Left kidney (tissue), 8 donors: ENCODE results near the gene SORT1. TPM values are rescaled to one million over a fixed set of nuclear protein-coding genes. Genes with fewer than 3 reads are reported as not detected.
"Not testable (repeated sequence)": the region's sequence is repeated elsewhere in the genome, so short reads cannot be mapped to it uniquely, and the experiment has no call there.

Experiments
- DNase-seq: peaks from one replicate; pipeline ENCODE4 v3.0.0-alpha.2; 2013
- long read RNA-seq, 8 donors: transcript quantifications; one replicate each; lab custom pipeline, GENCODE V29; 2026
- polyA plus RNA-seq: library from polyadenylated mRNA; unstranded; fragments of 120-200 nt; gene quantifications from one replicate; pipeline ENCODE4 v1.2.1, GENCODE V29; 2013; ENCODE audit not compliant: insufficient read length

The SORT1 gene
- polyA plus RNA-seq, result 66.4 TPM
- long read RNA-seq, donor 1, full-length matches to known transcripts, result 9 of 9 reads
- long read RNA-seq, donor 1, partial matches to known transcripts, result 0 of 9 reads
- long read RNA-seq, donor 1, other reads (novel, unspliced or antisense), result 0 of 9 reads
- long read RNA-seq, donor 2, full-length matches to known transcripts, result 8 of 14 reads
- long read RNA-seq, donor 2, partial matches to known transcripts, result 0 of 14 reads
- long read RNA-seq, donor 2, other reads (novel, unspliced or antisense), result 6 of 14 reads
- long read RNA-seq, donor 3, full-length matches to known transcripts, result 5 of 5 reads
- long read RNA-seq, donor 3, partial matches to known transcripts, result 0 of 5 reads
- long read RNA-seq, donor 3, other reads (novel, unspliced or antisense), result 0 of 5 reads
- long read RNA-seq, donor 4, result 0 reads
- long read RNA-seq, donor 5, full-length matches to known transcripts, result 9 of 9 reads
- long read RNA-seq, donor 5, partial matches to known transcripts, result 0 of 9 reads
- long read RNA-seq, donor 5, other reads (novel, unspliced or antisense), result 0 of 9 reads
- long read RNA-seq, donor 6, full-length matches to known transcripts, result 4 of 4 reads
- long read RNA-seq, donor 6, partial matches to known transcripts, result 0 of 4 reads
- long read RNA-seq, donor 6, other reads (novel, unspliced or antisense), result 0 of 4 reads
- long read RNA-seq, donor 7, full-length matches to known transcripts, result 6 of 6 reads
- long read RNA-seq, donor 7, partial matches to known transcripts, result 0 of 6 reads
- long read RNA-seq, donor 7, other reads (novel, unspliced or antisense), result 0 of 6 reads
- long read RNA-seq, donor 8, full-length matches to known transcripts, result 5 of 5 reads
- long read RNA-seq, donor 8, partial matches to known transcripts, result 0 of 5 reads
- long read RNA-seq, donor 8, other reads (novel, unspliced or antisense), result 0 of 5 reads

DNA sequence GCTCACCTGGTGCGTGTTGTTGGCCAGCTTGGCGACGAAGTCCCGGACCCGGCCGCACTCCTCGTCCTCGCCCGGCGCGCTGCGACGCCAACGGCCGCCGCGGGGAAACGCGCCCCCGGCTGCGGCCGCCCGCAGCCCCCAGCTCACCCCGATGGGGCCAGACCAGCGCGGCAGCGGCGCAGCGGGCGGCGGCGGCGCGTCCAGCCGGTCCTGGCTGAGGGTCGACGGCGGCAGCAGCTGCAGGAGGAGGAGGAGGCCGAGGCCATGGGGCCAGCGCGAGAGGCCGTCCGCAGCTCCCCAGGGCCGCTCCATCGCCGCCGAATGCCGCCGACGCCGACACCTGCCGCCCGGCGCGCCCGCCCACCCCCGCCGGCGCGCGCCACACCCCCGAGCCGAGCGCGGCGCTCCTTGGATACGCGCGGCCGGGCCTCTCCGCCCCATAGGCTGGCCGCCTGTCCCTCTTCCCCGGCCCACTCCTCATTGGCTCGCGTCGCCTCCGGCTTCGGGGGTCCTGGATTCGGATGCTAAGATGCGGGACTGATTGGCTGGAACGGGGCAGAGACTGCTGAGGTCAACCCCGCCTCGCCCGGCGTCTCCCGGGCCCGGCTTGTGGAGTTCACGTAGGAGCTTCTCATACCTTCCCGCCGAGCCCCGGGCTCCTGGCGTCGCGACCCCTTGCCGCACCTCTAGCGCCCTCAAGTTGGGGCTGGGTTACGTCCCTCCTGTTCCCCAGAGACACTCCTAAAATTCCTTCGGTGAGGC, at the start of gene SORT1:
Gene SORT1 (minus strand): TSS at position 338 of the 762 bp plus-strand sequence. CDS start 26 bp downstream, at position 312.
- DNase-seq, result peak; percentile 90

DNA sequence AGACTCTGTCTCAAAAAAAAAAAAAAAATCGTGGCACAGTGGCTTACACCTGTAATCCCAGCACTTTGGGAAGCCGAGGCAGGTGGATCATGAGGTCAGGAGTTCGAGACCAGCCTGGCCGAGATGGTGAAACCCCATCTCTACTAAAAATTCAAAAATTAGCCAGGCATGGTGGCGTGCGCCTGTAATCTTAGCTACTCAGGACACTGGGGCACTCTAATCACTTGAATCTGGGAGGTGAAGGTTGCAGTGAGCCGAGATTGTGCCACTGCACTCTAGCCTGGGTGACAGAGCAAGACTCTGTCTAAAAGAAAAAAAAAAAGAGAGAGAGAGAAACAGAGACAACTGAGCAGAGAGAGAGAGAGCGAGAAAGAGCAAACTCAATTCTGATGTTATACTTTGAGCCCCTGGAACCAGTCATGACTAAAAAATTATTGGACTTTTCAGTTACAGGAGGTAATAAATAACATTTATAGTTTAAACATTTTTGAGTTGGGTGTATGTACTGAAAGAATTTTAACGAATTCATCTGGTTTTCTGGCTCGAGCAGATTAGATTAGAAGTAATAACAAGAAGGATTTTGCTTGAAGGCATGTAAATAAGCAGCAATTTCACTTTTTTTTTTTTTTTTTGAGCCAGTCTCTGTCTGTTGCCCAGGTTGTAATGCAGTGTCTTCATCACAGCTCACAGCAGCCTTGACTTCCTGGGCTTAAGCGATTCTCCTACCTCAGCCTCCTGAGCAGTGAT, 48.4 kb upstream of the SORT1 start:
- not testable (repeated sequence) for DNase-seq

DNA sequence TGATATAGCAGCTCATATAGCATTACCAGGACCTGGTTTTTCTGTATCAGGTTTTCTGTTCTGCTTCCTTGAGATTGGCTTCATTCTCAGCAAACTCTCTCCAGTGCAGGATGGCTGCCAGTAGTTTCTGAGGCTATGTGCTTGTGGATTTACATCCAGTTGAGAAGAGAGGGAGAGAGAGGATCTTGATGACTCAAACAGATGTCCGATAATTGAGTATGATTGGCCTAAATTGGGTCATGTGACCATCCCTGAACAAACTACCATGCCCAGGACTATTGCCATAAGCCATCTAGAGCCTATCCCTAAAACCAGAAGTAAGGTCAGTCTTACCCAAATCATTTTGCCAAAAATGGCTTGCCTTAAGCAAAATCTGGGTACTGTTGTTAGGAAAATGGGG, 46.6 kb upstream of the SORT1 start:
- DNase-seq, result no peak

DNA sequence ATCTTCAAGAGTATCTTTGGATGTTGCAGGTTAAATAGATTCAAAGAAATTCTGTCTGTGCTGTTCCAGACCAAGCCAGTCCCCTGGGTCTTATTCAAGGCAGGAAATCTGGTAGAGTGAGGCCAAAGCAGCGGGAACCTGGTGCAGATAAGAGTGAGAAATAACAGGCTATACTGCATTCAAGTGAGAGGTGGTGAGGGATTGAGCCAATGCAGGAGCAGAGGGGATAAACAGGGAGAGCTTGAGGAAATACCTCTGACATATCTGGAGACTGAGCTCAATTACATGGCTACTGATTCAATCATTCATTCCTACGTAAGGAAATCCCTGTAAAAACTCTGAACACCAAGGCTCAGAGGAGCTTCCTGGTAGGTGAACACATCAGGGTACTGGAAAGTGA, 45.8 kb upstream of the SORT1 start:
- no peak for DNase-seq

DNA sequence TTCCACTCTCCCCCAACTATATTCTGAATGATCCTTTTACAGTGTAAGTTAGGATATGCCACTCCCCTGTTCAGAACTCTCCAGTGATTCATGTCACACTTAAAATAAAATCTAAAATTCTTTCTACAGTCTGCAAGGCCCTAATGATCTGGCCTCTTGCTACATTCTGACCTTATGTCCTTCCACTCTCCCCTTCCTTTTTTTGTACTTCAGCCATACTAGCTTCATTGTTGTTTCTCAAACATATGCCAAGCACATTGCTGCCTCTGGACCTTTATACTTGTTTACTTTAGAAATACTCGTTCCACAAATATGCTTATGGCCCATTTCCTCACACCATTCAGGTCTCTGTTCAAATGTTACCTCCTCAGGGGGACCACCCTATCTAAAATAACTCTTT, 43.4 kb upstream of the SORT1 start:
- DNase-seq, result no peak

DNA sequence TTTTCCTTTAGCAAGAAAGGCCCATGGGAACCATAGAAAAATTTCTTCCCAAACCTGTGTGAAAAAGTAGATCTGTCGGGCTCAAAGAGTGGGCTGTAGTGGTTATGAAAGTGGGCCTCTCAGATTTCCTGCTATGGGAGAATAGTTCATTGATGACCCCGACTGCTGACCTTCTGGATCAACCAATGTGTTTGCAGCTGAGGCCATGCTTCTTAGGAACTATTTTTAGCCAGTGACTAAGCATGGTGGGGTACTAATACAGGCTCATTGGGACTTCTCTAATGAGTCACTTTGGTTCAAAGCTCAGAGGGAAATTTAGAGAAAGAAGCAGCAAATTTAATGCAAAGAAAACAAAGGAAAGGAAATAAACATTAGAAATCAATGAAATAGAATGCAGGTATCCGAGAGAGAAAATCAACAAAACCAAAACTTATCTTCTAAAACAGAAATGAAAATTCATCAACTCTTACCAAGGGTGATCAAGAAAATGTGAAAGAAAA, 41.1 kb upstream of the SORT1 start:
- no peak for DNase-seq

DNA sequence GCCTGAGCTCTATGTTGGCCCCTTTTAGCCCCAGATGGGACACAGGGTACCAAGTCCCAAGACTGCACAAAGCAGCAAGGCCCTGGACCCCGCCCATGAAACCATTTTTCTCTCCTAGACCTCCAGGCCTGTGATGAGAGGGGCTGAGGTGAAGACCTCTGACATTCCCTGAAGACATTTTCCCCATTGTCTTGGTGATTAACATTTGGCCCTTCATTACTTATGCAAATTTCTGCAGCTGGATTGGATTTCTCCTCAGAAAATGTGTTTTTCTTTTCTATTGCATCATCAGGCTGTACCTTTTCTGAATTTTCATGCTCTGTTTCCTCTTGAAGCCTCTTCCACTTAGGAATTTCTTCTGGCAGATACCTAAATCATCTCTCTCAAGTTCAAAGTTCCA, 36.8 kb upstream of the SORT1 start:
- DNase-seq, result no peak

DNA sequence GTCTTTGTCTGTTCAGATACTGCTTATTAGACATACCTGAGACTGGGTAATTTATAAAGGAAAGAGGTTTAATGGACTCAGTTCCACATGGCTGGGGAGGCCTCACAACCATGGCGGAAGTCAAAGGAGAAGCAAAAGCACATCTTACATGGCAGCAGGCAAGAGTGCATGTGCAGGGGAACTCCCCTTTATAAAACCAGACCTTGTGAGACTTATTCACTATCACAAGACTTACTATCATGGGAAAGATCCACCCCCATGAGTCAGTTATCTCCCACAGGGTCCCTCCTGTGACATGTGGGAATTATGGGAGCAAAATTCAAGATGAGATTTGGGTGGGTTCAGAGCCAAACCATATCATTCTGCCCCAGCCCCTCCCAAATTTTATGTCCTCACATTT, 35.6 kb upstream of the SORT1 start:
- no peak for DNase-seq

DNA sequence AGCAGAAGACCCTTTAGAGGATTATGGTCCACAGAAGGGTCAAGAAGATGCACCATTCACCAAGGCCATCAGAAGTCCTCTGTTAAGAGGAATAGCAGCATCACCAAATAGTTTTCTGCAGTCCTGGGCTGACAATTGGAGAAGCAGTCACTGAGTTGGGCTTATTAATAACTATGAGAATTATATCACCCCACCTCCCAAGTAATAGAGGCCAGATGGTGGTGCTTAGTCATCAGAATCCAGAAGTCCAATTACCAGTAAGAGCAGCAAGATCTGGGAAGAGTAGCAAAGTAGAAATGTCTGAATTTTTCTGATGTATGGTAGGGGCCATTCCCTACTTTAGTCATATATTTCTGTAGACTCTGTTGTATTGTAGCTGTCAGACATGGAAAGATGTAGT, 34.6 kb upstream of the SORT1 start:
- DNase-seq, result no peak

DNA sequence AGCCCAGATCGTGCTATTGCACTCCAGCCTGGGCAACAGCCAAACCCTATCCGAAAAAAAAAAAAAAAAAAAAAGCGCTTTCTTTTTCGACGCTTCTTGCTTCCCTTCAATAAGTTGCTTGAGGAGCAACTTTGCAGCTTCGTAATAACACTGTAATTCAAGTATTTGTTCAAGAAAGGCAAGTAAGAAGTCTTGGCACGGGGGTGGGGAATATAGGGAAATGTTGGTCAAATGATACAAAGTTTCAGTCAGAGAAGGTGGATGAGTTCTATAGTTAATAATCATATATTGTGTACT, 29.4 kb upstream of the SORT1 start:
- DNase-seq, result no peak

DNA sequence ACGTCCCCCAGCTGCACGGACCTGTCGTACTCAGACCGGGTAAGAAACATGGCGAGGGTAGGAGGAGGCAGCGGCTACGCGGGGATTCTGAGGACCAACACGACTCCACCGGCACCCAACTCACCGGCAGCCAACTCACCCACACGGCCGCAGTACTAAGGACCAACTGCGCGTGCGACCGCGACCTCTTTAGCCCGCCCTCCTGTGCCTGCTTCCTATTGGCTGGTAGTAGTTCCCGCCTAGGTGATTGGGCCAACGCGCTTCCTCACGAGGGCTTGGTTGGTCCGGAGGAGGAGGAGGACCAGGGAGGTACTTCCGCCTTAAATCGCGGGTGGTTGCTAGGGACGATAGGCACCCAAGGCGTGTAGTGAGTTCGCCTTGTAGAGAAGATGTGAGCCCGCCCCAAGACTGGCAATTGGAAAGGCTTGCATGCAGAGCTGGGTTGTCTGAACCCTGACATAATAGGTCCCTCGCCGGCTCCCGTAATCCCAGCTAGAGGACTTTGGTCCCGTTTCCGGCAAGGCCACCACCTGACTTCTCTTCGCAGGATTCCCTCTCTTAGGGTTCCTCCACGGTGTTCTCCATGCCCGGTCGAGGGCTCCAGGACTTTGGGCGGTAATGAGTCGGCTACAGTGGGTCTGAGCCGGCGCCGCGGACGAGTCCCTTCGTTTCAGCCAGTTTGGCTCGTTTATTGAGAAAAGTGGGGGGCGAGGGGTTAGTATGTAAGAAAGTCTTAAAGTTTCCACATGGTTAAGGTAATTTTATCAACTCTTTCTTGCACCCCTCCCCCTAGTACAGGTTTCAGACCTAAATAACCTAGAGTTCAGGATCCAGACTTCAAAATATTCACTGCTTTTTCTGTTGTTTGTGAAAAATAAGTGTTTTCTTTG, 28.8 kb upstream of the SORT1 start, which contains the start of gene PSMA5:
Gene PSMA5 (minus strand): TSS at position 168 of the 890 bp plus-strand sequence. CDS start 118 bp downstream, at position 50.
- peak; percentile 97 for DNase-seq

DNA sequence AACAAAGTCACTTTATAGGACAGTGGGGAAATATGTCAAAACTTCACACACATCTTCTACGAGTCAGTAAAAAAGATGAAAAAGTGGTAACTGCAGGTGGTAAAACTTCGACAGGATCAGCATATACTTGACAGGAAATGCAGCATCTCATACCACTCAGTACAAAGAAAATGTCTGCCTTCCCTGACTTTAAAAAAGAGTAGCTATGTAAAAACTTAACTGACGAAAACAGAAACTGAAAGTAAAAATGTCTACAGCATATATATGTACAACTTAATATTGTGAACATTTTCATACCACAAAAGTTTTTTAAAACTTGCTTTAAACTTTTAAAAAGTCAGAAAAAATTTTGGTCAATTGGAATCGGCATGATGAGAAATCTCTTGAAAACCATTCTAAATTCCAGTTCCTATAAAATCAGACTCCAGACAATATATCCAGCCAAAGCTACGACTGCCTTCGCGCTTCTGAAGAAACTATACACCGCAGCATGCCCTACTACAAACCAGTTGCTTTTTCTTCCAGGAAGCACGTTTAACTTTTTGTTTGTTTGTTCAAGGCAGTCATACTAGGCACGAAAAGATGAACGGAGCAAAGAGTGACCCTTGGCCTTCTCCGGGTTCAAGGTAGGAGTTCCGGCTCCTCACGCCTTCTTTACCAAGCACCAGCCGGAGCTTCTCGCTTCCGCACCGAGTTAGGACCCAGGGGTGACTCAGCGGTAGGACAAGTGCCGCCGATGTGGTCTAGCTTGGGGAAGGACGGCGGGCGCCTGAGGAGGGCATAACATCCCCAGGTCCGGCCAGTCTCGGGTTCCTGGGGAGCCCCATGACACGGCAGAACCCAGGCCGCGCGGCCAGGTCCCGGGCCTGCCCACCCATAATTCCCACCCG, 27.9 kb upstream of the SORT1 start:
- DNase-seq, result peak; percentile 22

DNA sequence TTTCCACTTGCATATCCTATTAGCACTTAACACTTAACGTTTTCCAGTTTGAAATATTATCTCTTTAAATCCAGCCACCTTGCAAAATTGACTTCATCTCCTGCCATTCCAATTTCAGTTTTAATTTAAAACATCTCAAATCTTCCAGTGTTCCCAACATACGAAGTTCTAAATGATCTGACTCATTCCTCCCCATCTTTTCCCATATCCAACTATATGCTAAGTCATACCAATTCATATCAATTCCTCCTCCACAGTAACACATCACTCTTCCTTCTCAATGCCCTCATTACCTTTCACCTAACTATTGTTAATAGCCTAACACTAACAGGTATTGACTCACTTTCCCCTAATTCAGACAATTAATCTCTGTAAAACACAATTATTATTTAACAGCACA, 25.8 kb upstream of the SORT1 start:
- DNase-seq, result no peak

DNA sequence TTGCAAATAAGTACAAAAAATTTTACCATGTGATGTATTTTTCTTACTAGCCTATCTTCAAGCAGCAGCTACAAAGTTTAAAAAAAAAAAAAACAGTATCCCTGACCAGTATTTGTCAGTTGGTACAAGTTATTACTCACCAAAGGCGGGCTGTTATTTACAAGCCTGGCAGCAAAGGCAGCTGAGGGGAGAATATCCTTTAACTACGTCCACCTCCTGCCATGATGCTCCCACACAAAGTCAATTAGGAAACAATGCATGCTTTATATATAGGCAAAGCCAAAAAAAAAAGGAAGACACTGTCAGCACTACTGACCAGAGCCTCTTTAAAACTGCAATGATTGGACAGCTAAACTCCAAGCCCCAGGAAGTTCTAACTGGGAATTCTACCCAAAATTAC, 14.8 kb upstream of the SORT1 start:
- no peak for DNase-seq

DNA sequence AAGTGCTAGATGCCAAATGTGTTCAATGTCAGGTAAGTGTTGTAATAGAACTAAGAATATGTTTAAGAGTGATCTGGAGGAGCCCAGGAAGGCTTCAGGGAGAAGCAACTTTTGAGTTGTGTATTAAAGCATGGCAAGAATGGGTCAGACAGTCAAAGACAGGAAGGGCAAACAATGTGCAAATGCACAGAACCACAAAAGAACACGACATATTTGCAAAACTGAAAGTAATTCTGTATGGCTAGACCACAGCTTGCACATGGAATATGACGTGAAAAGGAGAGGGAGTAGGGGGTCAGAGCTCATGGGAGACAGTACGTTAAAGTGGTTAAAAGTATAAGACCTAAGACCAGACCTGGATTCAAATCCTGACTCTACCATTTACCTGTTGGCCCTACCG, 7.1 kb upstream of the SORT1 start:
- no peak for DNase-seq

DNA sequence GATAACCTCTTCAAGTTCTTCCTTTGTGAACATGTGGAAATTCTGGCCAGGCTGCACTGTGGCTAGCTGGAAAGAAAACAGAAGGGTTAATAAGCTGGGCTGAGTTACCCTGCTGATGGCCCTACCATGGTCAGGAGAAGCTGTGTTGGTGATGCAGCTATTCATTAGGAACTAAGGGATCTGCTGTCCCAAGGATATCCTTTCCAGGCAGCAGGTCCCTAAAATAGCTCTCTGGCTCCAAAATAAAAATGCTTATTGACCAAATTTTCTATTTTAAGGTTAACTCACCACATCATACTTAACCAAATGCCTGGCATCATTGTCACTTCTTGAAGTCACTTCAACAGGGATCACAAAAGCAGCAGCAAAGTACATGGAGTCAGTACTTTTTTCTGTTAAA, 4.3 kb upstream of the SORT1 start:
- no peak for DNase-seq

DNA sequence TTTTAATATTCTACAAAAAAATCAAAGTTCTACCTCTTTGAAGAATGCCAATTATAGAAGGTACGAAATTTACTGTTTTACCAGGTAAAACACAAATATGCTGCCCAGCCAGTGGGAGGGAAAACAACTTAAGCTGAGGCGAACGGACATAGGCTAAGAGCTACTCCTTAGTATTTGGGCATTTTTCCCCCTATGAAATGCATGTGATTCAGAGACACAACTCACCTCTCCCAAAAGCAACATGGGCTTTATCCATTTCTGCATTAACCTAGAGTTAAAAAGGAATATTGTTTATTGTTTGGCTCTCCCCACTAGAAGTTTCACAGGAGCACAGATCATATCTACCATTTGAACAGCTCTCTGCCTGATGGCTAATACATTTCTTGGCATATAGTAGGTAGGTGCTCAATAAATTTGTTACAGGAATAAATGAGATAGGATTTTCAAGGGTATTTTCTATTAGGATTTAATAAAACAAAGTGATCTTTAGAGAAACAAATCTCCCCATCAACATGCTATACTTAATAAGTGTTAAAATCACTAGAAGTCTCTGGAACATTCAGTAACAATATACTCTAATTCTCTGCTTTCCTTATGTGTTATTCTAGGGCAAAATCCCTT, 2.4 kb upstream of the SORT1 start:
- no peak for DNase-seq

DNA sequence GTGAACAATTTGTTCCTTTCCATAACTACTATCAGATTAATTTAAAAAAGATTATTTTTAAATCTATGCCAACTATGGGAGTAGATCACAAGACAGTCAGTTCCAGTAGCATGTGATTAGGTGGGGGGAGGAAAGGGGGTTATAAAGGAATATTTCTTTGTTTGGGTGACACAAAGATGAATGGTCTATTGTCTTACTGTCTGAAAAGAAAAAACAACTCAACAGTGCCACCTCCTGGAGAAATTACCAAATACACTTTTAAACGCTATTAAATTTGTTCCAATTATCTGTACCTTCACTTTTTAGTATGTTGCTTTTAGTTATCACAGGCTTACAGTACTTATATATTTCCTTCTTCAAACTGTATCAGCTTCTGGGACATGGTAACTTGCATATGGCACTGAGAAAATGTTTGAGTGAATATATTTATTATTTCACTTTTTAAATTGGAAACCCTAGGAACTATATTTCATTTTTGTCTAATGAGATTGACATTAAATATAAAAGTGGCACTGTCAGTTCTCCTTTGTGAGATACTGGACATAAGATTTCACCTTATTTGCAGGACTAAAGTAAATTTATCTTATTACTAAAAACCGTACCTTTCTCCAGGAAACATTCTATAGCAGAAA, 1.7 kb upstream of the SORT1 start:
- peak; percentile 71 for DNase-seq
